GM12892 (cell line): ENCODE results near the gene ICAM4.

Source experiments
- POLR2A ChIP-seq: IDR thresholded peaks from 2 replicates; pipeline ENCODE4 v1.6.1; 2011; ENCODE audit warnings: low read depth, low read length, control low read depth
- POLR2AphosphoS5 ChIP-seq: IDR thresholded peaks from 2 replicates; pipeline ENCODE4 v1.6.1; 2011; ENCODE audit warnings: low read depth, low read length, control low read depth
- TAF1 ChIP-seq: IDR thresholded peaks from 2 replicates; pipeline ENCODE4 v1.6.1; 2011; ENCODE audit warnings: low read depth, mild to moderate bottlenecking, control low read depth, low read length, borderline replicate concordance

DNA sequence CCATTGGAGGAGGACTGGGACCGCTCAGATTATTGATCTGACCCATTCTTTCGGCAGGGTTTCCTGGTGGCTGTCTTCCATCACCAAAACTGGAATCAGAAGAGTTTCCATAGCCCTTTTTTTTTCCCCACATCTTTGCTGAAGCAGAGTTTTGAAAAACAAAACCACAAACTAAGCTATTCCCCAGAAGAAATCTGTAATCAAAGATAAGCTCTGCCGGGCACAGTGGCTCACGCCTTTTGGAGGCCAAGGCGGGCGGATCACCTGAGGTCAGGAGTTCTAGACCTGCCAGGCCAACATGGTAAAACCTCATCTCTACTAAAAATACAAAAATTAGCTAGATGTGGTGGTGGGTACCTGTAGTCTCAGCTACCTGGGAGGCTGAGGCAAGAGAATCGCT is 20.0 kb upstream of the ICAM4 start:
- TF ChIP-seq POLR2A (no peak), POLR2AphosphoS5 (no peak), TAF1 (no peak)
